SK-N-SH treated with all-trans-retinoic acid at 6 μM for 48 hours (cell line): ENCODE results near the gene VAPA.
A peak's percentile ranks its signal among the peaks of the same experiment; 100 is the strongest.

Source experiments
- ATAC-seq: fragments of 200-7000 bp; cut with Tn5 transposase; 3 replicates; pipeline ENCODE4 v1.9.1; 2020; ENCODE audit warnings: mild to moderate bottlenecking, moderate library complexity
- GLIS3 ChIP-seq: fragments of 250-450 bp; sonication (Bioruptor Pico); IDR thresholded peaks from 2 replicates; pipeline ENCODE4 v1.5.0; 2020; ENCODE audit warnings: mild to moderate bottlenecking, moderate library complexity
- ISL1 ChIP-seq: fragments of 250-450 bp; sonication (Bioruptor Pico); IDR thresholded peaks from 2 replicates; pipeline ENCODE4 v2.1.2; 2022; ENCODE audit warnings: mild to moderate bottlenecking, moderate library complexity
- OSR1 ChIP-seq: fragments of 250-450 bp; sonication (Bioruptor Pico); IDR thresholded peaks from 2 replicates; pipeline ENCODE4 v1.8.0; 2022; ENCODE audit warnings: moderate library complexity, mild to moderate bottlenecking, inconsistent platforms
- PPARA ChIP-seq: fragments of 250-450 bp; sonication (Bioruptor Pico); IDR thresholded peaks from 2 replicates; pipeline ENCODE4 v1.5.0; 2020; ENCODE audit warnings: mild to moderate bottlenecking, borderline replicate concordance
- RARB ChIP-seq: fragments of 250-450 bp; sonication (Bioruptor Pico); IDR thresholded peaks from 2 replicates; pipeline ENCODE4 v1.8.0; 2021; ENCODE audit warnings: mild to moderate bottlenecking, moderate library complexity
- SNAI2 ChIP-seq: fragments of 250-450 bp; sonication (Bioruptor Pico); IDR thresholded peaks from 2 replicates; pipeline ENCODE4 v1.5.0; 2020; ENCODE audit warnings: mild to moderate bottlenecking, moderate library complexity
- TCF4 ChIP-seq: fragments of 250-450 bp; sonication (Bioruptor Pico); IDR thresholded peaks from 2 replicates; pipeline ENCODE4 v1.8.0; 2021; ENCODE audit warnings: mild to moderate bottlenecking, moderate library complexity, borderline replicate concordance
- TOX ChIP-seq: fragments of 250-450 bp; sonication (Bioruptor Pico); IDR thresholded peaks from 2 replicates; pipeline ENCODE4 v1.8.0; 2021; ENCODE audit warnings: mild to moderate bottlenecking, moderate library complexity, borderline replicate concordance
- ZC3H10 ChIP-seq: fragments of 250-450 bp; sonication (Bioruptor Pico); IDR thresholded peaks from 2 replicates; pipeline ENCODE4 v1.5.1; 2021; ENCODE audit warnings: mild to moderate bottlenecking, moderate library complexity
- ZFP3 ChIP-seq: fragments of 250-450 bp; sonication (Bioruptor Pico); IDR thresholded peaks from 2 replicates; pipeline ENCODE4 v1.5.0; 2020; ENCODE audit warnings: mild to moderate bottlenecking, moderate library complexity
- ZFP30 ChIP-seq: fragments of 450-650 bp; formaldehyde crosslinking; IDR thresholded peaks from 2 replicates; pipeline ENCODE4 v1.5.0; 2022; ENCODE audit warnings: mild to moderate bottlenecking, moderate library complexity
- ZNF70 ChIP-seq: fragments of 450-650 bp; formaldehyde crosslinking; IDR thresholded peaks from 2 replicates; pipeline ENCODE4 v1.5.0; 2020; ENCODE audit warnings: mild to moderate bottlenecking, moderate library complexity
- ZNF8 ChIP-seq: fragments of 450-650 bp; formaldehyde crosslinking; IDR thresholded peaks from 2 replicates; pipeline ENCODE4 v1.5.0; 2020; ENCODE audit warnings: mild to moderate bottlenecking, moderate library complexity
- TF ChIP-seq, protein P1 (sequence below): fragments of 250-450 bp; sonication (Bioruptor Pico); IDR thresholded peaks from 2 replicates; pipeline ENCODE4 v1.5.1; 2021; ENCODE audit warnings: mild to moderate bottlenecking, moderate library complexity
- TF ChIP-seq, protein P2 (sequence below): fragments of 250-450 bp; sonication (Bioruptor Pico); IDR thresholded peaks from 2 replicates; pipeline ENCODE4 v1.8.0; 2021; ENCODE audit warnings: low read depth, mild to moderate bottlenecking, moderate library complexity, borderline replicate concordance
- TF ChIP-seq, protein P3 (sequence below): fragments of 250-450 bp; sonication (Bioruptor Pico); IDR thresholded peaks from 2 replicates; pipeline ENCODE4 v1.8.0; 2020; ENCODE audit warnings: mild to moderate bottlenecking, moderate library complexity, borderline replicate concordance
- TF ChIP-seq, protein P4 (sequence below): fragments of 250-450 bp; sonication (Bioruptor Pico); IDR thresholded peaks from 2 replicates; pipeline ENCODE4 v1.5.0; 2020; ENCODE audit warnings: mild to moderate bottlenecking, moderate library complexity

The VAPA gene

DNA sequence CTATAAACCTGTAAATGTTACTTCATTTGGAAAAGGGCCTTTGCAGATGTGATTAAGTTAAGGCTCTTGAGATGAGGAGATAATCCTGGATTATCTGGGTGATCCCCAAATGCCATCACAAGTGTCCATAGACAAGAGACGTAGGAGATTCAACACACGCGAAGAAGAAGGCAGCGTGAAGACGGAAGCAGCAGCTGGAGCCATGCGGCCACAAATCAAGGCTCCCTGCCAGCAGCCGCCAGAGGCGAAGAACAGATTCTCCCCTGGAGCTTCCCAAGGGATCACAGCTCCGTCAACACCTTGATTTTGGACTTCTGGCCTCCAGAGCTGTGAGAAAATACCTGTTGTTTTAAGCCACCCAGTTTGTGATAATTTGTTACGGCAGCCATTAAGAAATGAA lies 11.0 kb upstream of the VAPA start (continued):
- TF ChIP-seq TOX (CRISPR knock-in tag) (no peak), SNAI2 (CRISPR knock-in tag) (no peak), OSR1 (CRISPR knock-in tag) (no peak), ZC3H10 (no peak)
- TF ChIP-seq, protein P1, sequence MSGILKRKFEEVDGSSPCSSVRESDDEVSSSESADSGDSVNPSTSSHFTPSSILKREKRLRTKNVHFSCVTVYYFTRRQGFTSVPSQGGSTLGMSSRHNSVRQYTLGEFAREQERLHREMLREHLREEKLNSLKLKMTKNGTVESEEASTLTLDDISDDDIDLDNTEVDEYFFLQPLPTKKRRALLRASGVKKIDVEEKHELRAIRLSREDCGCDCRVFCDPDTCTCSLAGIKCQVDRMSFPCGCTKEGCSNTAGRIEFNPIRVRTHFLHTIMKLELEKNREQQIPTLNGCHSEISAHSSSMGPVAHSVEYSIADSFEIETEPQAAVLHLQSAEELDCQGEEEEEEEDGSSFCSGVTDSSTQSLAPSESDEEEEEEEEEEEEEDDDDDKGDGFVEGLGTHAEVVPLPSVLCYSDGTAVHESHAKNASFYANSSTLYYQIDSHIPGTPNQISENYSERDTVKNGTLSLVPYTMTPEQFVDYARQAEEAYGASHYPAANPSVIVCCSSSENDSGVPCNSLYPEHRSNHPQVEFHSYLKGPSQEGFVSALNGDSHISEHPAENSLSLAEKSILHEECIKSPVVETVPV (CRISPR knock-in tag): no peak

DNA sequence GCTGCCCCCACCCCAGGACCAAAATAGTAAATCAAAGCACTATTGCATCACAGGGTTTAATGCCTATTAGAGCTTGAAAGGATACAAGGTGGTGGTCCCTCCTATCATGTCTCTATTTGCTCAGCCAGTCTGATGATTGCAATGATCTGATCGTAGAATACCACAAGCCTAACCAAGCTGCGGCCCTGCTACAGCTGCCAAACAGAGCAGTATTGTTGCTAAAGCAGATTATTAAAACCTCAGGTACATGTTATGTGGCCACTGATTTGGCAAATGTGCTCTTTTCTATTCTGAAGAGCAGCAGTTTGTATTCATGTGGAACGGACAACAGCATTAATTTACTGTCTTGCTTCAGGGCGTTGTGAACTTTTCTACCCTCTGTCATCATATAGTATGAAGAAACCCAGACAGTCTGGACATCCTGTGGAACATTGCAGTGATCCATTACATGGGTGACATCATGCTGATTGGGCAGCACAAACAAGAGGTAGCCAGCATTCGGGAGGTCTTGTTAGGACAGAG lies 8.4 kb upstream of the VAPA start:
- ATAC-seq: peak; percentile 85
- TF ChIP-seq ZNF8 (peak; percentile 92), ZFP3 (no peak), ISL1 (CRISPR knock-in tag) (0 out of 2 replicates have a peak, but pooled peaks have one; percentile 17)

DNA sequence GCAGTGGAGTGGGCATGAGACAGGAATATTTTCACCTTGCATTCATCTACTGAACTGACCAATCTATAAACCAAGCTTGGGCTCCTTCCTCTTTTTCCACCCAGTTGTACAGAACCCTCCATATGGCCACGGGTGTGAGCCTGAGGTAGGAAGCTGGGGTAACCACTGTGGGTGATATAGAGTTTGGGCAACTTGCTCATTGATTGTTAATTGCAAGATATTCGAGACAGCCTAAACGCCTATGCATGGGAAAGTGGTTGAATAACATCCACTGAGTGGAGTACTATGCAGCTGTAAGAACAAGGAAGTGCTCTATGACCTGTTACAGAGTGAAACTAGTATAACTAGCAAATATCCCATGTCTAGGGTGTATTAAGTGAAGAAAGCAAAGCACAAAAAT lies 7.3 kb upstream of the VAPA start:
- ATAC-seq: no peak
- TF ChIP-seq, protein P2, sequence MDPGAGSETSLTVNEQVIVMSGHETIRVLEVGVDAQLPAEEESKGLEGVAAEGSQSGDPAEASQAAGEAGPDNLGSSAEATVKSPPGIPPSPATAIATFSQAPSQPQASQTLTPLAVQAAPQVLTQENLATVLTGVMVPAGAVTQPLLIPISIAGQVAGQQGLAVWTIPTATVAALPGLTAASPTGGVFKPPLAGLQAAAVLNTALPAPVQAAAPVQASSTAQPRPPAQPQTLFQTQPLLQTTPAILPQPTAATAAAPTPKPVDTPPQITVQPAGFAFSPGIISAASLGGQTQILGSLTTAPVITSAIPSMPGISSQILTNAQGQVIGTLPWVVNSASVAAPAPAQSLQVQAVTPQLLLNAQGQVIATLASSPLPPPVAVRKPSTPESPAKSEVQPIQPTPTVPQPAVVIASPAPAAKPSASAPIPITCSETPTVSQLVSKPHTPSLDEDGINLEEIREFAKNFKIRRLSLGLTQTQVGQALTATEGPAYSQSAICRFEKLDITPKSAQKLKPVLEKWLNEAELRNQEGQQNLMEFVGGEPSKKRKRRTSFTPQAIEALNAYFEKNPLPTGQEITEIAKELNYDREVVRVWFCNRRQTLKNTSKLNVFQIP (CRISPR knock-in tag): no peak
- TF ChIP-seq GLIS3 (CRISPR knock-in tag) (no peak), ZC3H10 (no peak), RARB (CRISPR knock-in tag) (no peak), TCF4 (CRISPR knock-in tag) (no peak), ZNF70 (CRISPR knock-in tag) (no peak)
- TF ChIP-seq, protein P1 (CRISPR knock-in tag): no peak
- TF ChIP-seq, protein P3, sequence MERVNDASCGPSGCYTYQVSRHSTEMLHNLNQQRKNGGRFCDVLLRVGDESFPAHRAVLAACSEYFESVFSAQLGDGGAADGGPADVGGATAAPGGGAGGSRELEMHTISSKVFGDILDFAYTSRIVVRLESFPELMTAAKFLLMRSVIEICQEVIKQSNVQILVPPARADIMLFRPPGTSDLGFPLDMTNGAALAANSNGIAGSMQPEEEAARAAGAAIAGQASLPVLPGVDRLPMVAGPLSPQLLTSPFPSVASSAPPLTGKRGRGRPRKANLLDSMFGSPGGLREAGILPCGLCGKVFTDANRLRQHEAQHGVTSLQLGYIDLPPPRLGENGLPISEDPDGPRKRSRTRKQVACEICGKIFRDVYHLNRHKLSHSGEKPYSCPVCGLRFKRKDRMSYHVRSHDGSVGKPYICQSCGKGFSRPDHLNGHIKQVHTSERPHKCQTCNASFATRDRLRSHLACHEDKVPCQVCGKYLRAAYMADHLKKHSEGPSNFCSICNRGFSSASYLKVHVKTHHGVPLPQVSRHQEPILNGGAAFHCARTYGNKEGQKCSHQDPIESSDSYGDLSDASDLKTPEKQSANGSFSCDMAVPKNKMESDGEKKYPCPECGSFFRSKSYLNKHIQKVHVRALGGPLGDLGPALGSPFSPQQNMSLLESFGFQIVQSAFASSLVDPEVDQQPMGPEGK (CRISPR knock-in tag): no peak
- TF ChIP-seq, protein P4, sequence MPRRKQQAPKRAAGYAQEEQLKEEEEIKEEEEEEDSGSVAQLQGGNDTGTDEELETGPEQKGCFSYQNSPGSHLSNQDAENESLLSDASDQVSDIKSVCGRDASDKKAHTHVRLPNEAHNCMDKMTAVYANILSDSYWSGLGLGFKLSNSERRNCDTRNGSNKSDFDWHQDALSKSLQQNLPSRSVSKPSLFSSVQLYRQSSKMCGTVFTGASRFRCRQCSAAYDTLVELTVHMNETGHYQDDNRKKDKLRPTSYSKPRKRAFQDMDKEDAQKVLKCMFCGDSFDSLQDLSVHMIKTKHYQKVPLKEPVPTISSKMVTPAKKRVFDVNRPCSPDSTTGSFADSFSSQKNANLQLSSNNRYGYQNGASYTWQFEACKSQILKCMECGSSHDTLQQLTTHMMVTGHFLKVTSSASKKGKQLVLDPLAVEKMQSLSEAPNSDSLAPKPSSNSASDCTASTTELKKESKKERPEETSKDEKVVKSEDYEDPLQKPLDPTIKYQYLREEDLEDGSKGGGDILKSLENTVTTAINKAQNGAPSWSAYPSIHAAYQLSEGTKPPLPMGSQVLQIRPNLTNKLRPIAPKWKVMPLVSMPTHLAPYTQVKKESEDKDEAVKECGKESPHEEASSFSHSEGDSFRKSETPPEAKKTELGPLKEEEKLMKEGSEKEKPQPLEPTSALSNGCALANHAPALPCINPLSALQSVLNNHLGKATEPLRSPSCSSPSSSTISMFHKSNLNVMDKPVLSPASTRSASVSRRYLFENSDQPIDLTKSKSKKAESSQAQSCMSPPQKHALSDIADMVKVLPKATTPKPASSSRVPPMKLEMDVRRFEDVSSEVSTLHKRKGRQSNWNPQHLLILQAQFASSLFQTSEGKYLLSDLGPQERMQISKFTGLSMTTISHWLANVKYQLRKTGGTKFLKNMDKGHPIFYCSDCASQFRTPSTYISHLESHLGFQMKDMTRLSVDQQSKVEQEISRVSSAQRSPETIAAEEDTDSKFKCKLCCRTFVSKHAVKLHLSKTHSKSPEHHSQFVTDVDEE: no peak

DNA sequence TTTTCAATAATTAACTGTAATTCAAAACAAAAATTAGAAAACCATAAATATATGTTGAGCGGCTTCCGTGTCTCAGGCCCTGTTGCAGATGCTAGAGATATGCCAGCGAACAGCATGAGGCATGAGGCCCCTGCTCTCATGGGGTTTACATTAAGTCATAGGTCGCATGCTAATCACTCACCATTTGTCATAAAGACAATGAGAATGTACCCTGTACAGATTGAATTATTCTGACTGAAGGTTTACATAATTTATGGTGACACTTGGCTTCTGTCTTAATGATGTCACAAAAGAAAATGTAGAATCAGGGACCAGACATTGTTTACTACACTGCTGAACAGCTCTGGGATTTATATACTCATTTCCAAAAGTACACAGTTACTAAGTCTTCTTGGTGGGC lies 5.9 kb upstream of the VAPA start:
- TF ChIP-seq TOX (CRISPR knock-in tag) (no peak), ISL1 (CRISPR knock-in tag) (0 out of 2 replicates have a peak, but pooled peaks have one; percentile 22), ZC3H10 (no peak), ZFP30 (no peak), PPARA (CRISPR knock-in tag) (no peak), OSR1 (CRISPR knock-in tag) (no peak)
- TF ChIP-seq, protein P3 (CRISPR knock-in tag): no peak
- no peak for ATAC-seq
